ENCODE measurements around the gene SPINT4. TPM values are rescaled to one million over a fixed set of nuclear protein-coding genes. Genes with fewer than 3 reads are reported as not detected.

SPINT4 gene
- total RNA-seq, 2 experiments from 2014 or later: not detected

DNA sequence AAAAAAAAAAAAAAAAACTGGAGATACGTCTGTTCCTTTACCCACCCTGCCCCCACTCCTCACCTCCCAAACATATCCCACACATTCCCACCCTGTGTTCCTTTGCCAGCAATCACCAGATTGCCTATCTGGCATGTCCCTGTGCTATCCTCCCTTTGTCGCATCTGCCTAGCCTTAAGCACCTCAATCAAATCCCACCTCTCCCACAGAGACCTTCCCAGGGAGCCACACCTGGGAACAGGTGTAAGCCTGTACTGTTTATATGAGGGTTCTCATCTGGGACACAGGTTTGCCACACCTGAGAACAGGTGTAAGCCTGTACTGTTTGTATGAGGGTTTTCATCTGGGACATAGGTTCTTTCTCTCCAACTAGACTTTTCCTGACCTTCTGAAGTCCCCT lies 52.8 kb downstream of the SPINT4 start:
- H3K4me1 Mint-ChIP-seq (ENCODE audit: low read depth): peaks cover 6% of the 10 kb centered on the region
- H3K4me3 Mint-ChIP-seq: no peak overlapping the region
- no peak for DNase-seq
- ATAC-seq: no peak
- peaks cover 8% of the 10 kb centered on the region for H3K27me3 Mint-ChIP-seq
- intact Hi-C loops (cut with micrococcal nuclease): loop anchor here (5.0 kb wide), 1 partner anchor 183 kb away; no protein-coding TSS in a partner anchor
- no peak overlapping the region for H3K27ac Mint-ChIP-seq
- POLR2A ChIA-PET: no interaction called here
- no peaks in the 10 kb centered on the region for H3K9me3 Mint-ChIP-seq
- no peaks in the 10 kb centered on the region for H3K36me3 Mint-ChIP-seq (ENCODE audit: low read depth)
- CTCF ChIA-PET: no interaction called here
- TF ChIP-seq, protein P1, sequence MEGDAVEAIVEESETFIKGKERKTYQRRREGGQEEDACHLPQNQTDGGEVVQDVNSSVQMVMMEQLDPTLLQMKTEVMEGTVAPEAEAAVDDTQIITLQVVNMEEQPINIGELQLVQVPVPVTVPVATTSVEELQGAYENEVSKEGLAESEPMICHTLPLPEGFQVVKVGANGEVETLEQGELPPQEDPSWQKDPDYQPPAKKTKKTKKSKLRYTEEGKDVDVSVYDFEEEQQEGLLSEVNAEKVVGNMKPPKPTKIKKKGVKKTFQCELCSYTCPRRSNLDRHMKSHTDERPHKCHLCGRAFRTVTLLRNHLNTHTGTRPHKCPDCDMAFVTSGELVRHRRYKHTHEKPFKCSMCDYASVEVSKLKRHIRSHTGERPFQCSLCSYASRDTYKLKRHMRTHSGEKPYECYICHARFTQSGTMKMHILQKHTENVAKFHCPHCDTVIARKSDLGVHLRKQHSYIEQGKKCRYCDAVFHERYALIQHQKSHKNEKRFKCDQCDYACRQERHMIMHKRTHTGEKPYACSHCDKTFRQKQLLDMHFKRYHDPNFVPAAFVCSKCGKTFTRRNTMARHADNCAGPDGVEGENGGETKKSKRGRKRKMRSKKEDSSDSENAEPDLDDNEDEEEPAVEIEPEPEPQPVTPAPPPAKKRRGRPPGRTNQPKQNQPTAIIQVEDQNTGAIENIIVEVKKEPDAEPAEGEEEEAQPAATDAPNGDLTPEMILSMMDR (IDR thresholded peaks at IDR 0.05): no peak

DNA sequence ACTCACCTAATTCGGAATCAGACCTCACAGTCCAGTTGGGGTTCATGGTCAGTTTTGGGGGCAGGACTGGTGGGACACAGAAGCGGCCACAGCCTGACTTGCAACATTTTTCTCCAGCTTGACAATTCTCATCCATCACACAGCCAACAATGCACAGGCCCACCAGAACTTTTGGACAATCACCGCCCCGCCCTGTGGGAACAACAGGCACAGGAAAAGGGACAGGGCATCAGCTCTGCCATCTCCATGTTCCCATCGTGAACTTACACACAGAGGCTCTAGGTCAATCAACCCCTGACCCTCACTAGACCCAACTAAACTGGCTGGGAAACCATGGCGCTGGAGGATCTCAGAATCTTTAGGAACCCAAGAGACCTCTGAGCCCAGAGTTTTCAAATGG lies 53.3 kb downstream of the SPINT4 start:
- Mint-ChIP-seq H3K27ac (no peak overlapping the region), H3K36me3 (ENCODE audit: low read depth) (no peaks in the 10 kb centered on the region), H3K4me3 (no peak overlapping the region), H3K4me1 (ENCODE audit: low read depth) (peaks cover 6% of the 10 kb centered on the region), H3K27me3 (peaks cover 8% of the 10 kb centered on the region), H3K9me3 (no peaks in the 10 kb centered on the region)
- intact Hi-C loops (cut with micrococcal nuclease): no loop called here
- ATAC-seq (no peak), DNase-seq (no peak)
- CTCF ChIA-PET: interaction anchor here (1.0 kb wide), 1 partner anchor 318 kb away, joined by 3 read pairs; no protein-coding TSS in a partner anchor
- TF ChIP-seq, protein P1 (IDR thresholded peaks at IDR 0.05): no peak
- POLR2A ChIA-PET: no interaction called here

Small RNA genes within 50 kb of the gene (microRNA-seq; reads per million reads assigned to microRNA genes)
- not detected for gene MIR3617 (ENCODE audit: borderline microRNAs expressed, borderline replicate concordance)

Other genes with a start within 250 kb of the SPINT4 start
- not detected for gene SPINT3, start 206.7 kb upstream of the SPINT4 start, total RNA-seq
- gene WFDC6, start 182.9 kb upstream of the SPINT4 start, total RNA-seq: not detected
- gene EPPIN, start 174.9 kb upstream of the SPINT4 start, total RNA-seq: not detected
- gene WFDC8, start 143.1 kb upstream of the SPINT4 start, total RNA-seq: not detected
- gene WFDC10A, start 92.6 kb upstream of the SPINT4 start, total RNA-seq: not detected
- not detected for gene WFDC9, start 91.1 kb upstream of the SPINT4 start, total RNA-seq
- not detected for gene WFDC11, start 52.1 kb upstream of the SPINT4 start, total RNA-seq
- not detected for gene WFDC13, start 20.3 kb upstream of the SPINT4 start, total RNA-seq
- not detected for gene WFDC10B, start 17.3 kb upstream of the SPINT4 start, total RNA-seq
- gene WFDC3, start 69.5 kb downstream of the SPINT4 start, total RNA-seq: under 1 TPM in 1 of 2 experiments, not detected in 1; 0.54 TPM
- gene DNTTIP1, start 69.6 kb downstream of the SPINT4 start, total RNA-seq: 10 to 100 TPM; 25.3 to 27.1 TPM
- gene UBE2C, start 90.3 kb downstream of the SPINT4 start, total RNA-seq: 100 to 1,000 TPM; 149 to 151 TPM
- gene TNNC2, start 105.0 kb downstream of the SPINT4 start, total RNA-seq: not detected
- gene SNX21, start 111.5 kb downstream of the SPINT4 start, total RNA-seq: 1 to 10 TPM; 1.4 to 1.7 TPM
- 10 to 100 TPM; 18.5 to 21.2 TPM for gene ACOT8, start 135.0 kb downstream of the SPINT4 start, total RNA-seq
- gene ZSWIM3, start 135.3 kb downstream of the SPINT4 start, total RNA-seq: 1 to 10 TPM; 3.5 to 3.6 TPM
- 1 to 10 TPM; 8.2 to 9.1 TPM for gene ZSWIM1, start 158.9 kb downstream of the SPINT4 start, total RNA-seq
- under 1 TPM; 0.58 to 0.74 TPM for gene SPATA25, start 165.3 kb downstream of the SPINT4 start, total RNA-seq
- gene NEURL2, start 168.9 kb downstream of the SPINT4 start, total RNA-seq: 1 to 10 TPM; 2.4 to 2.9 TPM
- gene CTSA, start 169.0 kb downstream of the SPINT4 start, total RNA-seq: 10 to 100 TPM; 34.5 to 40.2 TPM
- gene PLTP, start 189.8 kb downstream of the SPINT4 start, total RNA-seq: 1 to 10 TPM; 7.4 to 8.6 TPM
- gene PCIF1, start 212.3 kb downstream of the SPINT4 start, total RNA-seq: 10 to 100 TPM; 27.8 to 29.5 TPM
- gene ZNF335, start 249.9 kb downstream of the SPINT4 start, total RNA-seq: 10 to 100 TPM; 27.0 to 28.8 TPM

All from activated CD8-positive, alpha-beta T cell treated with anti-CD3 and anti-CD28 coated beads for 36 hours (primary cell).